ENCODE measurements around the gene SCAANT1.

GRCh38 chr3:63910001-63910400 lies 2.2 kb downstream of the SCAANT1 start:
- no peak for TF ChIP-seq EZH2 (IDR thresholded peaks at IDR 0.05; ENCODE audit: low read length, missing control alignments)
- TF ChIP-seq CTCF (conservative IDR thresholded peaks at IDR 0.05 in 1 of 2, IDR thresholded peaks at IDR 0.05 in 1 of 2; ENCODE audit: low read depth in 1 of 2, low read length in 2 of 2), result no peak

Measured in fibroblast of lung (primary cell).